Adrenal gland (tissue), 12 donors: ENCODE measurements around the gene GP5. TPM values are rescaled to one million over a fixed set of nuclear protein-coding genes. Genes with fewer than 3 reads are reported as not detected.

Experiments used
- DNase-seq, 7 donors: peaks; one replicate each; pipeline ENCODE4 v3.0.0-alpha.2; 2019 to 2020
- H3K27ac ChIP-seq, 5 donors: fragments of 200-600 bp; sonication (generic) in 4 of 5; 1 replicate in 3 of 5; 2 replicates in 2 of 5; pipeline versions ENCODE4 v1.5.1 to v1.8.0; 2016 to 2020; ENCODE audit warnings: mild to moderate bottlenecking in 1 of 5
- H3K27me3 ChIP-seq: fragments of 200-600 bp; 2 replicates; pipeline ENCODE4 v1.8.0; 2021
- H3K36me3 ChIP-seq, 2 donors: fragments of 200-600 bp; replicated peaks in 1 of 2; 1 replicate in 1 of 2; 2 replicates in 1 of 2; pipeline versions ENCODE4 v1.5.1 to v1.8.0; 2018 to 2022
- H3K4me1 ChIP-seq, 2 donors: fragments of 200-600 bp; replicated peaks in 1 of 2; 1 replicate in 1 of 2; 2 replicates in 1 of 2; pipeline versions ENCODE4 v1.5.1 to v1.8.0; 2018 to 2021
- H3K4me3 ChIP-seq, 4 donors: fragments of 200-600 bp; sonication (generic) in 3 of 4; one replicate each; pipeline ENCODE4 v1.5.1; 2016 to 2018
- H3K9me3 ChIP-seq, 3 donors: fragments of 200-600 bp; sonication (generic) in 1 of 3; replicated peaks in 1 of 3; 1 replicate in 2 of 3; 2 replicates in 1 of 3; pipeline versions ENCODE4 v1.5.1 to v1.8.0; 2016 to 2021
- CTCF ChIP-seq, 6 experiments: fragments of 450-650 bp in 4 of 6; fragments of 200-600 bp in 2 of 6; sonication (generic) in 1 of 6; IDR thresholded peaks; 1 replicate in 5 of 6; 2 replicates in 1 of 6; pipeline versions ENCODE4 v1.5.1 to v1.8.0; 2016 to 2021; ENCODE audit warnings: antibody characterized with exemption in 6 of 6, mild to moderate bottlenecking in 2 of 6, moderate library complexity in 1 of 6
- POLR2A ChIP-seq, 2 donors: fragments of 450-650 bp; IDR thresholded peaks; one replicate each; pipeline ENCODE4 v1.6.1; 2017; ENCODE audit warnings: antibody characterized with exemption in 2 of 2, mild to moderate bottlenecking in 2 of 2, moderate library complexity in 1 of 2
- WGBS, 4 donors: extraction: QIAGEN DNeasy Blood & Tissue Kit in 2 of 4; methylation state at CpG; one replicate each; pipeline versions ENCODE4 v1.1.5 to v1.1.7; 2013 to 2017; 5-methylcytosine and 5-hydroxymethylcytosine counted together
- intact Hi-C, 2 donors: fragments of 100-400 bp; cut with DNase I; formaldehyde crosslinking; loops; one replicate each; pipeline versions ENCODE4 v1.14.1 to v1.15.0; 2022 to 2023
- polyA plus RNA-seq, 3 donors: library from polyadenylated mRNA; stranded (reverse); fragments of 200-250 nt in 2 of 3; fragments of 350-450 nt in 1 of 3; fragmentation: Illumina TruSeq in 1 of 3; extraction: RNeasy Lipid Tissue Mini Kit (QIAGEN cat#74804) in 1 of 3; gene quantifications; one replicate each; pipeline ENCODE4 v1.2.3, GENCODE V29; 2013 to 2014
- total RNA-seq, 9 donors: library from RNA; depleted of rRNA in 4 of 9; stranded (reverse); fragments of >200 nt in 4 of 9; fragments of 120-200 nt in 1 of 9; fragmentation: NEBNext Ultra II Directional in 1 of 9; extraction: Animal tissue kit (Norgen Biotek cat#: 25700) in 1 of 9; gene quantifications; one replicate each; pipeline versions ENCODE4 v1.1.0 to v1.2.4, GENCODE V29; 2013 to 2023
- donor health status: healthy with polysubstance abuse.
- donor health status: Bipolar disorder and iron deficiency.
- donor health status: DM: yes; HTN: yes; CAD: no.
- donor health status: DM: no; HTN: no; CAD: no.
- donor health status: DM: no; HTN: no; CAD: no.
- donor health status: DM: yes; HTN: yes; CAD: no.

Gene GP5
- total and polyA plus RNA-seq, 12 donors = 0.08 to 0.28 (median 0.11) TPM; not detected in 9

DNA sequence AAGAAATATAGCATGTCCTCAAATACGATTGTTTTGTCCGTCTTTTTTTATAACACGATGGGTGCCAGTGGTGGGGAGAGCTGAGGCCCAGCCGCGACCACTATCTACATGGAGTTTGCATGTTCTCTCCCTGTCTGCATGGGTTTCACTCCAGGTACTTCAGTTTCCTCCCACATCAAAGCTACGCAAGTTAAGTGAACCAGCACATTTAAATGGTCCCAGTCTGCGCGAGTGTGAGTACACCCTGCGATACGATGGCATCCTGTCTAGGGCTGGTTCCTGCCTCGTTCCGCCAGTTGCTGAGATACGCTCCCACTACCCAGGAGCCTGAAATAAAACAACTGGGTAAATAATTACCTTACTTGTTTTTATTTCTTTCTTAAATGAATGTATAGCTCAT lies 47.1 kb upstream of the GP5 start:
- TF ChIP-seq CTCF (IDR thresholded peaks at IDR 0.05) (no peak), POLR2A (IDR thresholded peaks at IDR 0.05) (no peak)
- Histone ChIP-seq H3K27ac (no peak overlapping the region), H3K4me3 (no peak overlapping the region), H3K9me3 (no peaks in the 10 kb centered on the region), H3K27me3 (no peaks in the 10 kb centered on the region), H3K36me3 (peaks cover 0 to 47% of the 10 kb centered on the region in 2 donors), H3K4me1 (no peaks in the 10 kb centered on the region)
- WGBS, 4 donors = 96 to 98% (median 97%) methylated on average over 13 of the region's 13 CpGs
- intact Hi-C loops = no loop called here
- no peak for DNase-seq

GRCh38 chr3:194443901-194444300 lies 44.8 kb upstream of the GP5 start:
- peaks cover 0 to 41% of the 10 kb centered on the region in 2 donors for H3K36me3 ChIP-seq
- no peaks in the 10 kb centered on the region for H3K27me3 ChIP-seq
- TF ChIP-seq CTCF (IDR thresholded peaks at IDR 0.05) (no peak), POLR2A (IDR thresholded peaks at IDR 0.05) (no peak)
- no peak for DNase-seq
- no peaks in the 10 kb centered on the region for H3K9me3 ChIP-seq
- intact Hi-C loops = no loop called here
- no peak overlapping the region for H3K4me3 ChIP-seq
- no peaks in the 10 kb centered on the region for H3K4me1 ChIP-seq
- H3K27ac ChIP-seq = no peak overlapping the region
- WGBS, 4 donors = 84 to 97% (median 94%) methylated on average over 2 of the region's 2 CpGs

DNA sequence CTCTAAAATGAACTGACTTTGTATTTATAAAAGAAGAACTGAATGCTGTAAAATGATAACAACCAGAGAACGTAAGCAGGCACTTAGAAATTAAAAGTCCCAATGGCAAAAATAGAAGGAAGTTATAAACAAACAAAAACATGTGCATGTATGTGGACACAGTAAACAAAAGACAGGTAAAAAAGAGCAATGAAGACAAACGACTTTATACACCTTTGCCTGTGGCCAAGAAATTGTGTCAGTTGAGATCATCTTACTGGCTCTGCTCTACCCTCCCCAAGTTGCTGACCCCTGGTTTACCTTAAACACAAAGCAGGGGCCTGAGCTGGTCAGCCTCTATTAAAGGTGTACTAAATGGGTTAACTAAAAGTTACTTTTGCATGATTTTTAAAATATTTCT lies 41.7 kb upstream of the GP5 start:
- TF ChIP-seq POLR2A (IDR thresholded peaks at IDR 0.05) = no peak
- no peak for TF ChIP-seq CTCF (IDR thresholded peaks at IDR 0.05)
- 61 to 85% (median 68%) methylated on average over 2 of the region's 2 CpGs for WGBS, 4 donors
- no peaks in the 10 kb centered on the region for H3K27me3 ChIP-seq
- no peak overlapping the region for H3K27ac ChIP-seq
- H3K4me1 ChIP-seq = no peaks in the 10 kb centered on the region
- no peak overlapping the region for H3K4me3 ChIP-seq
- H3K9me3 ChIP-seq = no peaks in the 10 kb centered on the region
- intact Hi-C loops = no loop called here
- H3K36me3 ChIP-seq = peaks cover 0 to 44% of the 10 kb centered on the region in 2 donors
- DNase-seq = no peak

DNA sequence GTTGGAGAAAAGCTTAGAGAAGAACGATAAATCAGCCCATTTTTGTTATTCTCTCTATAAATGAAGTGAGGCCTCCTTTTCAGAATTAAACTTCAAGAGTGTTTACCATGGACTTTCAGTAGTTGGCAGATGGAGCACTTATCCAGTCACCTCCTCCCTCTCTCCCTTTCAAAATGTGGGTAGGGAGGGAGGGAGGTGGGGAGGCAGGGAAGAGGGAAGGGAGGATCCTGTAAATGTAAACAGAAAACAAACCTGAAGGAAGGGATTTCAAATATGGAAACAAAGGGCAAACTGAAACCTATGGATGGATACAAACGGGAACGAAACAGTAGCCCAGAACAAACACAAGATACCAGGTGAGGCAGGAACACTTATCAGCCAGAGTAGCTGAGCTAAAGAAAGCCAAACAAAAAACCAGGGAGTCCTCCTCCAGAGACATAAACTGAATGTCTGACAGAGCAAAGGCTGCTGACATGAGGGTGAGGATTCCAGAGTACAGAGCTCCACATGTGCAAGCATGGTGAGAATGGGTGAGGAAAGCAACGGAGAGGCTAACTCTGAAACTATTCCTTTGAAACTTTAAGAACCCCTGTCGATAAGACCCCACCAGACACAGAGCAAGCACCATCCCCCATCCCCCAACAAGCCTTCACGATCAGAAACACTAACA lies 41.0 kb upstream of the GP5 start:
- no peak overlapping the region for H3K27ac ChIP-seq

More for the DNA sequence above, 41.0 kb upstream of the GP5 start:
- no peak for DNase-seq
- Histone ChIP-seq H3K4me3 (no peak overlapping the region), H3K36me3 (peaks cover 0 to 52% of the 10 kb centered on the region in 2 donors), H3K4me1 (no peaks in the 10 kb centered on the region), H3K9me3 (no peaks in the 10 kb centered on the region), H3K27me3 (no peaks in the 10 kb centered on the region)
- no peak for TF ChIP-seq CTCF (IDR thresholded peaks at IDR 0.05)
- TF ChIP-seq POLR2A (IDR thresholded peaks at IDR 0.05) = no peak
- intact Hi-C loops = no loop called here
- WGBS, 4 donors = 90 to 93% (median 91%) methylated on average over 6 of the region's 6 CpGs
